ENCODE results near the gene LIPC.

LIPC gene

DNA sequence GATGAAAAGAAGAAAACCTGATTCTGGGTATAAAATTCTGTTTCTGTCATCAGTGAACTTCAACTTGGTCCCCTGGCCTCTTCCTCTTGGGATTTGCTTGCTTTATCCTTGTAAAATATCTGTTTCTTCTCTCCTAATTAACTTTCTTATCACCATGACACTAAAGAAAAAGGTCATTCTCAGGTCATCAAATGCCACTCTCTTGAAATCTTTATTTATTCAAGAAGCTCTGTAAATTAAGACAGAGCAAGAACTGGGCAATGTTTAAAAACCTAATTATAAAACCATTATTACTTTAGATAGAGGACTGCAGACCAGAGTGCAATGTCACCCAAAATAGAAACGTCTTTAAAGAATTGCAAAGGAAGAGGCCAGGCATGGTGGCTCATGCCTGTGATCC lies 6.0 kb upstream of the LIPC start:
- no peak overlapping the region for H3K4me3 ChIP-seq (ENCODE audit: low read depth, low read length)
- in situ Hi-C loops (cut with HindIII; ENCODE audit: low sequenced_read_pairs) = no loop called here
- TF ChIP-seq, protein P1, sequence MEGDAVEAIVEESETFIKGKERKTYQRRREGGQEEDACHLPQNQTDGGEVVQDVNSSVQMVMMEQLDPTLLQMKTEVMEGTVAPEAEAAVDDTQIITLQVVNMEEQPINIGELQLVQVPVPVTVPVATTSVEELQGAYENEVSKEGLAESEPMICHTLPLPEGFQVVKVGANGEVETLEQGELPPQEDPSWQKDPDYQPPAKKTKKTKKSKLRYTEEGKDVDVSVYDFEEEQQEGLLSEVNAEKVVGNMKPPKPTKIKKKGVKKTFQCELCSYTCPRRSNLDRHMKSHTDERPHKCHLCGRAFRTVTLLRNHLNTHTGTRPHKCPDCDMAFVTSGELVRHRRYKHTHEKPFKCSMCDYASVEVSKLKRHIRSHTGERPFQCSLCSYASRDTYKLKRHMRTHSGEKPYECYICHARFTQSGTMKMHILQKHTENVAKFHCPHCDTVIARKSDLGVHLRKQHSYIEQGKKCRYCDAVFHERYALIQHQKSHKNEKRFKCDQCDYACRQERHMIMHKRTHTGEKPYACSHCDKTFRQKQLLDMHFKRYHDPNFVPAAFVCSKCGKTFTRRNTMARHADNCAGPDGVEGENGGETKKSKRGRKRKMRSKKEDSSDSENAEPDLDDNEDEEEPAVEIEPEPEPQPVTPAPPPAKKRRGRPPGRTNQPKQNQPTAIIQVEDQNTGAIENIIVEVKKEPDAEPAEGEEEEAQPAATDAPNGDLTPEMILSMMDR (IDR thresholded peaks at IDR 0.05; ENCODE audit: low read depth, low read length) = no peak
- DNase-seq (ENCODE audit: low read depth, low spot score) = no peak

DNA sequence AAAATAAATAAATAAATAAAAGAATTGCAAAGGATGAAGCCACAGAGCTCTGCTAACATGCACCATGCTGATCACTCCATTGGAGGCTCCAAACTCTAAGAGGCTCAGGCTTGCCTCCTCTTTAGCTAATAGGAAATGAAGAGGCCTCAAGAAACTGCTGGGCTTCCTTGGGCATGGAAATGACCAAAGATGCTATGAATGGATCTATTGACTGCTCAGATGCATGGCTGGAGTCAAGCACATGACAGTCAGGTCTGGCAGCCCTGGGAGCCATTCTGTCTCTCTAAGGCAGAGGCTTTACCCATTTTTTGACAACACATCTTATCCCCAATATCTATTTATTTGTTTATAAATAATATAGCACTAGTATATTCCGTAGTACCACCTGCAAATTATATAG lies 5.3 kb upstream of the LIPC start:
- in situ Hi-C loops (cut with HindIII; ENCODE audit: low sequenced_read_pairs) = no loop called here
- TF ChIP-seq, protein P1 (IDR thresholded peaks at IDR 0.05; ENCODE audit: low read depth, low read length) = no peak
- no peak overlapping the region for H3K4me3 ChIP-seq (ENCODE audit: low read depth, low read length)
- DNase-seq (ENCODE audit: low read depth, low spot score) = no peak

DNA sequence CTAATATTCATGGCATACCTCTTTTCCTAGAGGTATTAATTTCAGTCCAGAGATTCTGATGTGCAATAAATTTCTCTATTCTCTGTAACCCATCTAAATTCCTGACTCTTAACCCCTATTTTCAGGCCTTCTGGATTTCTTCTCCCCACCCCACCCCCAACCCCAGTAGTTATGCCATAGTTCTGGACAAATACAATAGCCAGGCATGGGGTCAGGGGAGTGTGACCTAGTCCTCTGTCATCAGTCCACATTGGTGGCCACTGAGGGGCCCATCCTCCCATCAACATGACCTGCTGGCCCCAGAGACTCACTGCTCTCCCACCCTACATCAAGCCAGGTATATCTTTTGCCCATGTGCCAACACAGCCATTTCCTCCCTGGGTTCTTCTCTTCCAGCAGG lies 3.8 kb upstream of the LIPC start:
- TF ChIP-seq, protein P1 (IDR thresholded peaks at IDR 0.05; ENCODE audit: low read depth, low read length) = no peak
- in situ Hi-C loops (cut with HindIII; ENCODE audit: low sequenced_read_pairs) = no loop called here

GRCh38 chr15:58430224-58430787 lies 1.5 kb upstream of the LIPC start:
- TF ChIP-seq, protein P1 (IDR thresholded peaks at IDR 0.05; ENCODE audit: low read depth, low read length) = no peak
- in situ Hi-C loops (cut with HindIII; ENCODE audit: low sequenced_read_pairs) = no loop called here
- DNase-seq (ENCODE audit: low read depth, low spot score) = no peak
- H3K4me3 ChIP-seq (ENCODE audit: low read depth, low read length) = no peak overlapping the region

More for the DNA sequence above, 3.8 kb upstream of the LIPC start:
- no peak for DNase-seq (ENCODE audit: low read depth, low spot score)
- H3K4me3 ChIP-seq (ENCODE audit: low read depth, low read length) = no peak overlapping the region

DNA sequence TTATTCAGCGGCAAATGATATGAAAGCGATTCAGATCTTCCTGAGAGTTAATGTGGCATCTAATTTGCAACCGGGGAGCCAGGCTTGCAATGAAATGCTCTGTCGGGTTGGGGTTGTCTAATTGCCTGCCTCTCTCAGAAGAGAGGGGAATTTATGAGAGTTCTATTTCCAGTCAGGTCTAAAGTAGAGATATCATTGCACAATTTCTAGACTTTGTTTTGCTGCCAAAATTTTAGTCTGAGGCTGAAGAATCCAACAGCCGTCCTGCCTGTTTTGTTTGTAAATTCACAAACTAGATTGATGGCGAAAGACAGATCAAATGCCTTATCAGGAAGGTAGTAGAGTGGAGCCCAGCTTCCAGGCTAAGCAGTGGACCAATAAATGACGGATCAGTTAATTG lies 610 bp downstream of the LIPC start:
- H3K4me3 ChIP-seq (ENCODE audit: low read depth, low read length) = no peak overlapping the region
- TF ChIP-seq, protein P1 (IDR thresholded peaks at IDR 0.05; ENCODE audit: low read depth, low read length) = no peak
- in situ Hi-C loops (cut with HindIII; ENCODE audit: low sequenced_read_pairs) = no loop called here
- DNase-seq (ENCODE audit: low read depth, low spot score) = no peak

DNA sequence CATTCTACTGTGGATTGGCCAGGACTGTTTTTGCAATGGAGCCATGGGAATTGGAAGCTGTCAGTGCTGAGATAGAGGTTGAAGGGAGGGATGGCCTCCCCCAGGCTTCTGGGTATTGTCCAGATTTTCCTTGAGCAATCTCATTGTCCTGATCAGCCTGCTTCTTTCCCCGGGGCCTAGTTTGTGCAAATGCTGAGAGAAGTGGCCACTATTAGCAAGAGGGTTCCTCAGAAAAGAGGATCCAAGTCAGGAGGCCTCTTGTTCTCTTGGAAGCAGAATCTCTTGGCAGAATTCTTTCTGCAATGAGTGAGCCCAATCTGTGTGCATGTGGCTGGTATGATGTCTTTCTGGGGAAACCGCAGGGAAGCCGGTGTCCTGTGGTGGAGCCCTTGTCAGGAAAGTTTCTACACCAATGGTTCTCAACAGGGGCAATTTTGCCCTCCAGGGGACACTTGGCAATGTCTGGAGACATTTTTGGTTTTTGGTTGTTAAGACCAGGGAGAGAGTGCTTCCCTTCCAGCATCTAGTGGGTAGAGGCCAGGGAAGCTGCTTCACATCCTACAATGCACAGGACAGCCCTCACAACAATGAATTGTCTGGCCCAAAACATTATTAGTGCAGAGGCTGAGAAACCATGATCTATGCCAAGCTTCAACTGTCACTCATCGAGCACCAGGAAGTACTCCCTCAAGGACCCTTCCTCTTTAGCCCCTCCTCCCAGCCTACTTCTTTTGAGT lies 2.0 kb downstream of the LIPC start:
- peak; percentile 38 for DNase-seq (ENCODE audit: low read depth, low spot score)
- H3K4me3 ChIP-seq (ENCODE audit: low read depth, low read length) = no peak overlapping the region
- in situ Hi-C loops (cut with HindIII; ENCODE audit: low sequenced_read_pairs) = no loop called here
- TF ChIP-seq, protein P1 (IDR thresholded peaks at IDR 0.05; ENCODE audit: low read depth, low read length) = no peak
